Measurements from ENCODE around the gene TFG. TPM values are rescaled to one million over a fixed set of nuclear protein-coding genes. Genes with fewer than 3 reads are reported as not detected.
A peak's percentile ranks its signal among the peaks of the same experiment; 100 is the strongest.
"Not testable (repeated sequence)": the region's sequence is repeated elsewhere in the genome, so short reads cannot be mapped to it uniquely, and the experiment has no call there.

TFG gene
- 60.2 and 85.8 TPM in 2 replicates for total RNA-seq (2014; rRNA removed; shearing (Covaris generic))

DNA sequence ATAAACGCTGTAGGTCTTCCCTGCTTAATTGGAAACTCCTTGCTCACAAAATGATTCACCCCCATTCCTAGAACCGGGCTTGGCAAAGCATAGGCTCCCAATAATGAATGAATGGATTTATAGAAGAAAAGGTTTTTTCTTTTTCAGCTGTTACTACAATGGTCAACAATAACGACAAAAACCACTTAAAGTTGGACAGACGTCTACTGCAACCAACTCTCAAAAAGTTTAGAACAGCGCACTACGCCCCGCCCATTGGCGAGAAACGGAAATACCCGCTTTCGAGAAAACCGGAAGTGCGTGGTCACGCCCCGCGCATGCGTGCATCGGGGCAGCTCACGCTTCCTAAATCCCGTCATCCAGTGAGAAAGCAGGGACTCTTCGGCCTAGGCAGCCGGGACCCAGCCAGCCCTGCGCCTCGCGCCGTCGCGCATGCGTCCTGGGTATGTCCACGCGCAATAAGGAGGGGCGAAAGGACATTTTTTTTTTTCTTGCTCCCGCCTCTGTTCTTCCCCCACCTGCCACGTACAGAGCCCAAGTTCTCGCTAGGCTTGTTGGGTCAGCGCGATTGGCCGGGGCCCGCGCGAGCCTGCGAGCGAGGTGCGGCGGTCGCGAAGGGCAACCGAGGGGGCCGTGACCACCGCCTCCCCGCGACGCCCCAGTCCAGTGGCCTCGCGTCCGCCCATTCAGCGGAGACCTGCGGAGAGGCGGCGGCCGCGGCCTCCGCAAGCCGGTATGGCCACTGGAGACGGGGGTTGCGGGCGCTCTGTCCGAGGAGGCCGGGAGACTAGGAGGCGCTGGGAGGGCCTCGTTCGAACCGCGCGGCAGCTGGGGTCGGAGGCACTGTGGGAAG lies at the start of gene TFG:
TFG (plus strand) TSS at position 506 of the 853 bp plus-strand sequence. CDS start 4,192 bp downstream, outside the sequence.
- H3K27me3 ChIP-seq (replicated peaks): no peaks in the 10 kb centered on the region
- H3K4me3 ChIP-seq: peak within 1 kb of the TSS; percentile 68
- DNase-seq (ENCODE audit: low read depth in 1 of 2, low spot score in 2 of 2): peak; percentile 97 to 98
- H3K36me3 ChIP-seq: peaks cover 21% of the 10 kb centered on the region
- peak within 1 kb of the TSS; percentile 82 for H3K27ac ChIP-seq
- H3K4me1 ChIP-seq (replicated peaks): peaks cover 10% of the 10 kb centered on the region
- no peaks in the 10 kb centered on the region for H3K9me3 ChIP-seq (replicated peaks)

DNA sequence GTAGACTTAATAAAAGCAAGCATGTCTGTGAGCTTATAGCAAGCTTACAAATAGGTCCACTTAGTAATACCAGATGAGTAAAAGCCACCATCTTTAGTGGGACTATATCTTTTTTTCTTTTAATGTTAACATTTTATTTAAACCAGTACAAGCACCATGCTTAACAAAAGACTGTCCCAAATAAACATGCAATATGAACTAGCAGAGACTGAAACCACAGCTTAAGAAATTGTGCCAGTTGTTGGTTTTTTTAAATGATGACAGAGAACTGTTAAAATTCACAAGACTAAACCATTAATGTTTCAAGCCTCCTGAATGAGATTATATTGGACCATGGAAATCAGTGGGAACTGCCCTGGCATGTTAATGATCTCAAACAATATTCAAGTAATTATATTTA lies 48.0 kb upstream of the TFG start:
- H3K9me3 ChIP-seq (replicated peaks); H3K27me3 ChIP-seq (replicated peaks); H3K27ac ChIP-seq; H3K36me3 ChIP-seq; H3K4me3 ChIP-seq; H3K4me1 ChIP-seq (replicated peaks); DNase-seq (ENCODE audit: low read depth in 1 of 2, low spot score in 2 of 2): not testable (repeated sequence)

DNA sequence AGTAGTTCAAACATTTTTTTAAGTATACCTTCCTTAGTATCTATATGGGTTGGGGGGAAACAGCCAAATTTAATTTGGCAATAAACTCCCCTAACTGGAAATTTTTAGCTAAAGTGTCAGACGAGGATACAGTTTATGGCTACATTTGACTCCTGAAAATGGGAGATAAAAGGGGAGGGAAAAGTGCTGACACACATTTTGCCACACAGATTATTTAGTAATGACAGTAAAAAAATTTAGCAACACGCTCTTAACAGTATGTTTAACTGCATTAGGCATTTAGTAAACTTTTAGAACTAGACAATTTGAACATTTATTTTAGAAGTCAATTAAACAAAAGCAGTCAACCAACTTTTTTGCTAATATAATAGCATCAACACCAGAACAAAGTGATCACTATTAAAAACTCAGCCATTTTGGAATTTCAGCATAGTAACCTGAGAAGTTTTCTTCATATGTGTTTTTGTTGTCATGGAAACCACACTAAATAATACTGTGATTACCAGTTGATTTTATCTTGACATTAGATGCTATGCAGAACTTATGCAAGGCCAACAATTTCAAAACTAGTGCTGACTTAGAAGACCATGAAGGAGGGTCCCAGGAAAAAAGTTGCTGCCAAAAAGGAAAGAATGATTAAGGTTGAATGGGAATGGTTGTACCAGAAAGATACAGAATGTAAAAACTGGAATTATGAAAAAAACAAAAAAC lies 47.0 kb upstream of the TFG start:
- no peaks in the 10 kb centered on the region for H3K4me1 ChIP-seq (replicated peaks)
- 0 out of 2 replicates have a peak, but pooled peaks cover 4% of the 10 kb centered on the region for H3K27me3 ChIP-seq (replicated peaks)
- H3K27ac ChIP-seq: no peak overlapping the region
- no peak overlapping the region for H3K4me3 ChIP-seq
- 0 out of 2 replicates have a peak, but pooled peaks cover 4% of the 10 kb centered on the region for H3K9me3 ChIP-seq (replicated peaks)
- no peak for DNase-seq (ENCODE audit: low read depth in 1 of 2, low spot score in 2 of 2)
- no peaks in the 10 kb centered on the region for H3K36me3 ChIP-seq

DNA sequence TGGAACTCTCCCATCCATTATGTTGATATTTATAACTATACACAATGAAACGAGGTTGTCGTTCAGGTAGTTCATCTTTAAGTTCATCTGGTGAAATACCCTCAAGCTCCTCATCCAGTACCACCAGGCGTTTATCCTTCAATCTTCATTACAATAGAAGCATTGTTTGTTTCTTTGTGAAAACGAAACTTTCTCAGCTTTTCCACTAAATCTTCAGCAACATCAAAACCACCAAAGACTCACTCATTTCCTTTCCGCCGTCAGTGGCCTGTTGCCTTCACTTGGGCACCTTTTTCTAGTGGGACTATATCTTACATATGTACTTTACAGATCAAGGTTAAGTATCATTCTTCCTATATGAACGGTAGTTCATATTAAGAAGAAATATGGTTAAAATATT lies 44.1 kb upstream of the TFG start:
- no peak overlapping the region for H3K4me3 ChIP-seq
- DNase-seq (ENCODE audit: low read depth in 1 of 2, low spot score in 2 of 2): no peak
- H3K36me3 ChIP-seq: no peaks in the 10 kb centered on the region
- no peaks in the 10 kb centered on the region for H3K27me3 ChIP-seq (replicated peaks)
- H3K27ac ChIP-seq: no peak overlapping the region
- H3K4me1 ChIP-seq (replicated peaks): no peaks in the 10 kb centered on the region
- H3K9me3 ChIP-seq (replicated peaks): 0 out of 2 replicates have a peak, but pooled peaks cover 4% of the 10 kb centered on the region

GRCh38 chr3:100666699-100667098 lies 42.6 kb upstream of the TFG start:
- not testable (repeated sequence) for H3K4me3 ChIP-seq; H3K27ac ChIP-seq; H3K9me3 ChIP-seq (replicated peaks); DNase-seq (ENCODE audit: low read depth in 1 of 2, low spot score in 2 of 2); H3K36me3 ChIP-seq; H3K27me3 ChIP-seq (replicated peaks); H3K4me1 ChIP-seq (replicated peaks)

GRCh38 chr3:100667316-100667715 lies 42.0 kb upstream of the TFG start:
- H3K27ac ChIP-seq; H3K36me3 ChIP-seq; H3K4me1 ChIP-seq (replicated peaks); H3K27me3 ChIP-seq (replicated peaks); H3K9me3 ChIP-seq (replicated peaks); H3K4me3 ChIP-seq; DNase-seq (ENCODE audit: low read depth in 1 of 2, low spot score in 2 of 2): not testable (repeated sequence)

DNA sequence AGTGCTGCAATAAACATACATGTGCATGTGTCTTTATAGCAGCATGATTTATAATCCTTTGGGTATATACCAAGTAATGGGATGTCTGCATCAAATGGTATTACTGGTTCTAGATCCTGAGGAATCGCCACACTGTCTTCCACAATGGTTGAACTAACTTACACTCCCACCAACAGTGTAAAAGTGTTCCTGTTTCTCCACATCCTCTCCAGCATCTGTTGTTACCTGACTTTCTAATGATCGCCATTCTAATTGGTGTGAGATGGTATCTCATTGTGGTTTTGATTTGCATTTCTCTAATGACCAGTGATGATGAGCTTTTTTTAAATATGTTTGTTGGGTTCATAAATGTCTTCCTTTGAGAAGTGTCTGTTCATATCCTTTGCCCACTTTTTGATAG lies 38.3 kb upstream of the TFG start:
- H3K4me1 ChIP-seq (replicated peaks); H3K9me3 ChIP-seq (replicated peaks); H3K36me3 ChIP-seq; H3K27ac ChIP-seq; H3K27me3 ChIP-seq (replicated peaks); H3K4me3 ChIP-seq; DNase-seq (ENCODE audit: low read depth in 1 of 2, low spot score in 2 of 2): not testable (repeated sequence)

DNA sequence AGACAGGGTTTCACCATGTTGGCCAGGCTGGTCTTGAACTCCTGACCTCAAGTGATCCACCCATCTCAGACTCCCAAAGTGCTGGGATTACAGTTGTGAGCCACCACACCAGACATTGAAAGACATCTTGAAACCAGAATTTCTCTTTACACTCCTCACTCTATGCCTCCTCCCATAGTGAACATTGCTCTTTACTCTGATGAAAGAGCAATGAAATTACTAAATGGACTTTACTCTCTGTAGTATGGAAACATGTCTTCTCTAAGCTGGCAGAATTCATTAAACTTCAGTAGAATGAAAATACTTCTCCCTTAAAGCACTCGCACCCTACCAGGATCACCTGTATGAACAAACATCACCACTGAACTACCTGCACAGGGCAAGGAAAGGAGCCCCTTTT lies 27.8 kb upstream of the TFG start:
- no peak overlapping the region for H3K4me3 ChIP-seq
- DNase-seq (ENCODE audit: low read depth in 1 of 2, low spot score in 2 of 2): no peak
- H3K36me3 ChIP-seq: no peaks in the 10 kb centered on the region
- no peaks in the 10 kb centered on the region for H3K9me3 ChIP-seq (replicated peaks)
- H3K27ac ChIP-seq: no peak overlapping the region
- no peaks in the 10 kb centered on the region for H3K27me3 ChIP-seq (replicated peaks)
- no peaks in the 10 kb centered on the region for H3K4me1 ChIP-seq (replicated peaks)

- Histone ChIP-seq H3K4me1 (replicated peaks) (no peaks in the 10 kb centered on the region), H3K36me3 (no peaks in the 10 kb centered on the region)
- no peak for DNase-seq (ENCODE audit: low read depth in 1 of 2, low spot score in 2 of 2)
Measured at GRCh38 chr3:100682056-100682853, 27.0 kb upstream of the TFG start.

DNA sequence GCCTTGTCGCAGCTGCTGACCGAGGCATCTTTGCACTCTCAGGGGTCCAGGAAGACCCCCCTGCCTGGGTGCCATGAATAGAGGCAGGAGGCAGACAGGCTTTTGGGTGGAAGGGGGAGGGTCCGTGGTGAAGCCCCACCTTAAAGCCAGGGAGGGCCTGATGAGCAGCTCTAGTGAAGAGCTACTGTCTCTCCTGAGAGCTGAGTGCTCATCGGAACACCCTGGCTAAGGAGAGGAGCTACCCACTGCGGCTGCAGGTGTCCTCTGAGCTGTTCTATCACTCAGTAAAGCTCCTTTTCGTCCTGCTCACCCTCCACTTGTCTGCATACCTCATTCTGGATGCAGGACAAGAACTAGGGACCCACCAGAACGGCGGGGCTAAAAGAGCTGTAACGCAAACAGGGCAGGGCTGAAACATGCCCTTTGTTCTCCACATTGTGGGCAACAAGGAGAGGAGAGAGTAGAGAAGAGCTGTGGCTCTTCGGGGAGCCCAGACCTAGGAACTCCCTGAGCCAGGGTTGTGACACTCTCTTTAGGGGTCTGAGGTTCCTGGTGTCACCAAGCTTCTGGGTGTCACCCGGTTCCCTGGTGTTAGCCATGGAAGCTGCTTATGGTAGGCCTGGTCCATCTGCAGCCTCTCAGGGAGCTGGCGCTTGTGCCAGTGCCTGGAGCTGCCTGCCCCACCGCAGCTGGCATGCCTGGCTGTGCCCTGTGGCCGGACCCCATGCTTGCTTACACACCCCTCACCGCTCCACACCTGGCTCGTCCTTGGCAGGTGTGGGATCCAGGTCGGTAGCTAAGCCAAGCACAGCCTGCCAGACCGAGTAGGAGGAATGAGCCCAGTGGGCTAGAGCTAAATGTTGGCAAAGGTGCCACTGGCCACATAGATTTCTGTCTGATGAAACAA lies 26.2 kb upstream of the TFG start:
- Histone ChIP-seq H3K4me1 (replicated peaks) (no peaks in the 10 kb centered on the region), H3K27ac (no peak overlapping the region), H3K36me3 (no peaks in the 10 kb centered on the region), H3K9me3 (replicated peaks) (no peaks in the 10 kb centered on the region), H3K27me3 (replicated peaks) (no peaks in the 10 kb centered on the region), H3K4me3 (no peak overlapping the region)
- DNase-seq (ENCODE audit: low read depth in 1 of 2, low spot score in 2 of 2): no peak

More at GRCh38 chr3:100682056-100682853, 27.0 kb upstream of the TFG start:
- H3K27me3 ChIP-seq (replicated peaks): no peaks in the 10 kb centered on the region
- no peaks in the 10 kb centered on the region for H3K9me3 ChIP-seq (replicated peaks)
- no peak overlapping the region for H3K4me3 ChIP-seq
- H3K27ac ChIP-seq: no peak overlapping the region

- no peak overlapping the region for H3K27ac ChIP-seq
Measured at GRCh38 chr3:100693225-100693624, 16.1 kb upstream of the TFG start.

GRCh38 chr3:100695696-100696095 lies 13.6 kb upstream of the TFG start:
- Histone ChIP-seq H3K27ac (no peak overlapping the region), H3K4me1 (replicated peaks) (no peaks in the 10 kb centered on the region), H3K9me3 (replicated peaks) (no peaks in the 10 kb centered on the region), H3K36me3 (no peaks in the 10 kb centered on the region), H3K4me3 (no peak overlapping the region), H3K27me3 (replicated peaks) (peaks cover 13% of the 10 kb centered on the region)
- DNase-seq (ENCODE audit: low read depth in 1 of 2, low spot score in 2 of 2): no peak

More at GRCh38 chr3:100693225-100693624, 16.1 kb upstream of the TFG start:
- Histone ChIP-seq H3K4me3 (no peak overlapping the region), H3K9me3 (replicated peaks) (no peaks in the 10 kb centered on the region), H3K27me3 (replicated peaks) (peaks cover 11% of the 10 kb centered on the region), H3K36me3 (no peaks in the 10 kb centered on the region), H3K4me1 (replicated peaks) (no peaks in the 10 kb centered on the region)
- no peak for DNase-seq (ENCODE audit: low read depth in 1 of 2, low spot score in 2 of 2)

DNA sequence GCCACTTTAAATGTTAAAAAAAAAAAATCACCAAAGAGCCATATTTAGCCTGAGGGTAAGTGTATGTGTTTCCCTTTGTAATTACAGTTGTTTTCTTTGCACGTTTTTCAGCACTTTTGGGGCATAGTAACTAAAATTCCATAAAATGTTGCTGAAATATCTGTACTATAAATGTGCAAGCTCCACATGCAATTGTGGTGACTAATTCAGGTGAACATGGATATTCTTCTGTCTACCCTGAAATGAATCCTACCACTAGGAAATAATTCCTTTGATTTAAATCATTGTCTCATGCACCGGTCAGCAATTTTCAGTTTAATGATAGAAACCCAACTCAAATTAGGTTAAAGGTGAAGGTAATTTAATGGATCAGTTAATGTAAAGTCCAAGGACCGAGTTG lies 13.1 kb upstream of the TFG start:
- Histone ChIP-seq H3K27ac (no peak overlapping the region), H3K27me3 (replicated peaks) (peaks cover 13% of the 10 kb centered on the region), H3K9me3 (replicated peaks) (no peaks in the 10 kb centered on the region), H3K4me1 (replicated peaks) (no peaks in the 10 kb centered on the region), H3K36me3 (no peaks in the 10 kb centered on the region), H3K4me3 (no peak overlapping the region)
- no peak for DNase-seq (ENCODE audit: low read depth in 1 of 2, low spot score in 2 of 2)

All from SJSA1 (cell line).